Epidermal melanocyte (primary cell): ENCODE measurements around the gene PPP1CA.
A peak's percentile ranks its signal among the peaks of the same experiment; 100 is the strongest.

Experiments
- DNase-seq: peaks from one replicate; pipeline ENCODE4 v3.0.0; 2011; ENCODE audit warnings: low spot score; ENCODE audit not compliant: insufficient read length

The PPP1CA gene

GRCh38 chr11:67370351-67371076 is 31.1 kb downstream of the PPP1CA start:
- DNase-seq: no peak

DNA sequence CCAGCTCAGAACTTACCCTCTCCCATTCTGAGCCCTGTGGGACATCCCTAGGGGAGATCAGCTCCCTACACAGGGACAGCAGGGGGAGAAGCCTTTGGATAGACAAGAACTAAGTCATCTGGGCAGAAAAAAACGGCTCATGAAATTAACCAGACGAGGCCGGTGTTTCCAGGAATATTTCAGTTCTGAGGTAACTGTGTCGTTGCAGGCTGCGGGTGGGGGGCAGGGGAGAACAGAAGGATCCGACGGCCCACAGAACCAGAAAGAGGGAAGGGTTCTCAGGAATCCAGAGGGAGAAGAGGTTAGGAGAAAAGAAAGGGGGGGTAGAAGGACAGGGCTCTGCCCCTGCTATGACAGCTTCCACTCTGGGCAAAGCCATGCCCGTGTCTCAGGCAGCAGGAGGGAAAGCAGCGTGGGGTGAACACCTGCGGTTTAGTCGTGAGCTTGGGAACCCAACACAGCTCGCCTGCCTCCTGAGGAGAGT is 31.8 kb downstream of the PPP1CA start:
- no peak for DNase-seq

DNA sequence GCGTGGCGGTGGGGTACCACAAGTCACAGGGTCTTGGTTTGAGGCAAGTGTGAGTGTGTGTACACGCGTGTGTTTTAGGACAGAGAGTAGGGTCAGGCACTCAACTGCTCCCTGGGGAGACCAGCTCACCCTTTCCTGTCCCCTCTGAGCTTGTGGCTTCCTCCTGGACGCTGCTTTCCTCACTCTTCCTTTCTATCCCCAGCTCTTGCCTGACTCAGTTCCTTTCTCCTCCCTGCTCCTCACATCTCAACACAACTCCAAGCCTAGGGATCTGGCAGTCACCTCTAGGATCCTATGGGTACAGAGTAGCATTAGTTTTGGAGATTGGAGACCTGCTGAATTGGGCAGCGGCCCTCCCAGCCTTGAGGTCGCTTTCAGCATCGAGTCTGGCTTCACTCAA is 32.4 kb downstream of the PPP1CA start:
- no peak for DNase-seq

GRCh38 chr11:67368621-67369020 is 33.0 kb downstream of the PPP1CA start:
- DNase-seq: no peak

DNA sequence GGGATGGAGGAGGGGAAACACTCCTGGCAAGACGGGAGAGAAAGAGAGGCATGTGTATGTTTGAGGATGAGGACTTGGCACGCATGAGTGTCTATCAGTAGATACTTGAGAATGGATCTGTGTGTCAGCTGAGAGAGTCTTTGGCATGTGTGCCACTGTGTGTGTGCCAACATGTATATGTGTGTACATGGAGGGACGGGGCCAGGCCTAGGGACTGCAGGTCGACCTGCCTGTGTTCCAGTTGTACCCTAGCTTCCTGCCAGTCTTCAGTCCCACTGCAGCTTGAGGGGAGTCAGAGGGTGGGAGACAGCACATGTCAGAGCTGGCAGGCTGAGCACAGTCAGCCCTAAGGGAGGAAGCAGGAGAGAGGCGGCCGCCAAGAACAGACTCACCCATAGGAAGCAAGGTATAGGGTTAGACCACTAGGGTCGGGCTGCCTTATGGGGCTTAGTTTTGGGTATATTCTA is 33.9 kb downstream of the PPP1CA start:
- no peak for DNase-seq

- DNase-seq: no peak
Measured at GRCh38 chr11:67366961-67367760, 34.5 kb downstream of the PPP1CA start.

DNA sequence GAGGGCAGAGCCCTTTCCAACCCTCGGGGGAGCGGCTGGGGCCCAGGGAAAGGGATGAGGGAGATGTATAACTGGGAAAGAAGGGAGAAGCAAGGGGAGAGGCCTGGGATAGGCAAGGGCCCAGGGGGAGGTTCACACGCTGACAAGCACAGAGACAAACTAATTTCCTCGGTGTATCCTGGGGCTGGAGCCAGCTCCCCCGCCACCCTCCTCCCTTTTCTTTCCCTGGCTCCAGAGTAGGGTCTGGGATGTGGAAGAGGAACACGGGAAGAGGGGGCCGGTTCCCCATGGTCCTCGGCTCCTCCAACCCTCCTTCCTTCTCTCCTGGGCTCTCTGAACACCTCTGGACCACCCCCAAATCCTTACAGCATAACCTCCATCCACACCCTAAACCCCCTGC is 35.1 kb downstream of the PPP1CA start:
- DNase-seq: no peak

- DNase-seq: no peak
Measured at GRCh38 chr11:67365736-67366444, 35.8 kb downstream of the PPP1CA start.

DNA sequence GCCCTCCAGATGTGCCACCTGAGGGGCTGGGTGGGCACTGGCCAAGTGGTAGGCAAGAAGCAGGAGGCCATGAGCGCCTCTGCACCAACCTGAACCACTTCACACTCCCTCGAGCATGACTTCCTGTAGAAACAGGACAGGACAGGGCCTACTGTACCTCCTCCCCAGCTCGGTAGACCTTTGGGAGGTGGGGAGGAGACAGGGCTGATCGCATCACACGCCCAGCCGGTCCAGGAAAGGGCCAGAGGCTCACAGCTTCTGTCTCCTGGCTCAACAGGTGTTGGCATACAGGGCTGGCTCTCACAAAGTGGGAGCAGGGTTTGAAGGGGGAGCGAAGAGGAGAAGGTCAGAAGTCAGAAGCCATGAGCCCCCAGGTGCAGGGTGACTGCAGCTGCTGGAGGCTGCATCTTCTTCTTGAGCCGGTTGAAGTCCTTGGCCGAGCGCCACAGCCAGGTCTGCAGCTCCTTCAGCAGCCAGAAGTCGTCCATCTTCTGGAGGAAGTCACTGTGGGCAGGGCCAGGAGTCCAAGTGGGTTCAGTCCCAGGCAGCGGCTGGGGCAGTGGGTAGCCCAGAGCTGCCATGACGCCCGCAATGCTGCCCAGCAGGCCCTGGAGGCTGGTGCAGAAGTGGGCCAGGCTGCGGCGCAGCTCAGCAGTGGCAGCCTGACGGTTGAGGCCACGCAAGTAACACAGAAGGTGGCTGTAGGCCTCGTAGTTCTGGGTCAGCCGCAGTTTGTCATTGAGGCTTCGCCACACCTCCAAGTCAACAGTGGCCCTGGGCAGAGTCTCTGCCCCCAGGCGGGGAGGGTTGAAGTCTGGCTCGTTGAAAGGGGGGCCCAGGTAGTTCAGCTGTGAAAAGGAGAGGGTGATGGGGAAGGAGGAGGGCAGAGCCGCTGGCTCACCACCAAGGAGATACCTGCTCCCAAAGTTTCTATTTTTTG is 36.6 kb downstream of the PPP1CA start:
- no peak for DNase-seq

DNA sequence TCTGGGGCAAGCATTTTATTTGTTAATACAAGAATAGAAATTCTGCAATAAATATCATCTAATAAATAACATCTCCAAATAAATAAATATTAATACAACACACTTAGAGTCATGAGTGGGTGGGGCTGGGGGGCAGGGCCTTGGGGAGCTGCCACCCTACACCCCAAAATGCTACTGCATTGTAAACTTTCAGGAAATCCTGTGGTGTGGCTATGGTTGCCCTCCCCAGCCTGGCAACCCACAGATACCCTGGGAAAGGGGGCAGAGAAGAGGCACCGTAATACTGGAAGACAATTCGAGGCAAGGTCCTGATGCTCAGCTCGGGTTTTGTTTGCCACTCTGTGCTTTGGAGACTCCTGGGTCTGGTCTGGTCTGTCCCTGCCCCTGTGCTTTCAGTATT is 37.5 kb downstream of the PPP1CA start:
- DNase-seq: no peak

DNA sequence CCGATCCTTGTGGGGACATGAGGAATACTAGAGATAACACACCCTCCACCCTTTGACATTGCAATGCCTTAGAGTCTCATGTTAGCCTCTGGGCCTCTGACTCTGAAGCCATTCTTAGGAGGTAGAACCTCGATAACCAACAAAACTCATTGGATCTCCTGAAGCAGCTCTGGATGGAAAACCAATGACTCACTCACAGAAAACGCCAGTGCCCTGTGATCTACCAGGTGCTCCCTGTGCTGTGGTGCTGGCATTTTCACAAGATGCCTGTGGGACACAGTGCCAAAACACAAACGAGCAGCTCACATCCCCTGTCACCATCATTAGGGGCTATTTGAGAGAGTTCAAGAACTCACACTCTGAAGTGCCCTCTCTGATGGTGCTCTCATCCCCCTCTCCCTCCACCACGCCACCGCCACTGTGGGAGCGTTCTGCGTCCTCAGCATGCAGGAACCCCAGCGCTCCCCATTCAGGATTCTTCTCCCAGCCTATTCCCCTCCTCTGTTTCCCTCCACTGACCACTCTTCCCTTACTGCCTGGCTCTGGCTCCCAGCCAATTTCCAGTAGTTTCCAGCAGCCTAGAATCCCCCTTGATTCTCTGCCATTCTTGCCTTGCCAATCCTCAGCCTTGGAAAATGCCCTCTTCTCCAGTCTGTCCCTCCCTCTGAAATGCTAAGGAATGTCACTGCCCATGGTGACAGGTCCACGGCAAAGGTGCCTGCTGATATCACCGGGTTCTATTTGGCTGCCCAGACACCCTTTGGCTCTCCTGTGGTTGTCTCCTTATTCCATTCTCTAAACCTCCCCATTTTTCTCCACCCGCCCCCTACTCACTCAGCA is 43.6 kb downstream of the PPP1CA start:
- DNase-seq: no peak

- peak; percentile 76 for DNase-seq
Measured at GRCh38 chr11:67356864-67357561, 44.6 kb downstream of the PPP1CA start.

DNA sequence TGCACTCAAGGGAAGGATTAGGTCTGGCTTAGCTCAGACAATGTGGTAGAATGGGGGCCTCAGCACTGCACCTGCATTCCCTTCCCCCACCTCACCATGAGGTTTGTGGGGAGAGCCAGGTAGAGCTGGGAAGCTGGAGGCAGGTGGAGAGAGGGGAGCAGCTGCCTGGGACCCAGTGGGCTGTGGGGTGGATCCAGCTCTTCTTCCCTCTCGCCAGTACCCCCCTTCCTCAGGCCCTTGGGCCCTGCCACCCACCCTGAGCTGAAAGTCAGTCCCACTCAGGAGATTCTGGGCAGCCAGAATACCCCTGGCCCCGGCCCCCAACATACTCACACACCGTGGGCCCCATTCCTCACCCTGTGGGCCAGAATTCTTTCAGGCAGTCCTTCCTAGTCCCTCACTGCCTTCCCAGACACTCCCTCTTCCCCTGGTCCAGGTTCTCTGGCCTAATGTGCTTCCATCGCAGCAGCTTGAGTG is 45.2 kb downstream of the PPP1CA start:
- no peak for DNase-seq

- DNase-seq: no peak
Measured at GRCh38 chr11:67355794-67356386, 45.8 kb downstream of the PPP1CA start.

GRCh38 chr11:67355023-67355793 is 46.5 kb downstream of the PPP1CA start:
- no peak for DNase-seq

- no peak for DNase-seq
Measured at GRCh38 chr11:67354075-67355022, 47.3 kb downstream of the PPP1CA start.
